Measurements from ENCODE around the gene DYRK2.

Gene DYRK2

GRCh38 chr12:67697443-67697842 is 48.9 kb downstream of the DYRK2 start:
- Histone ChIP-seq H3K18ac (ENCODE audit: low read length) (no peak overlapping the region), H2BK12ac (ENCODE audit: low read length) (no peak overlapping the region), H2BK15ac (ENCODE audit: low read length) (no peak overlapping the region), H3K4ac (ENCODE audit: low read length) (no peak overlapping the region), H3K27ac (replicated peaks; ENCODE audit: low read length) (no peak overlapping the region), H3K79me1 (ENCODE audit: low read depth, low read length) (no peaks in the 10 kb centered on the region), H2BK120ac (ENCODE audit: low read depth, low read length) (no peak overlapping the region), H3K9ac (ENCODE audit: low read depth, low read length, poor library complexity) (no peak overlapping the region), H3K4me3 (ENCODE audit: low read length in 2 of 2) (no peak overlapping the region), H4K91ac (ENCODE audit: low read depth, low read length, poor library complexity) (no peak overlapping the region), H4K8ac (ENCODE audit: low read depth, low read length) (no peak overlapping the region), H3K14ac (ENCODE audit: low read length) (no peak overlapping the region), H3K36me3 (replicated peaks in 1 of 2; ENCODE audit: control insufficient read depth in 2 of 2, insufficient read depth in 2 of 2, low read length in 2 of 2) (no peaks in the 10 kb centered on the region), H2BK5ac (ENCODE audit: low read length) (no peak overlapping the region), H2AK5ac (ENCODE audit: low read depth, low read length) (no peak overlapping the region), H3K9me3 (replicated peaks in 1 of 2; ENCODE audit: control insufficient read depth in 2 of 2, insufficient read depth in 1 of 2, low read depth in 1 of 2, low read length in 2 of 2) (no peaks in the 10 kb centered on the region), H3K27me3 (ENCODE audit: control insufficient read depth in 3 of 3, insufficient read depth in 3 of 3, low read depth in 1 of 3, low read length in 3 of 3) (no peaks in the 10 kb centered on the region), H2AFZ (ENCODE audit: low read length) (peak overlapping the region; percentile 68), H3K4me2 (ENCODE audit: insufficient read depth, low read length, poor library complexity, severe bottlenecking) (no peak overlapping the region), H3K4me1 (ENCODE audit: control insufficient read depth in 2 of 2, insufficient read depth in 1 of 2, low read depth in 1 of 2, low read length in 2 of 2) (peaks cover 0 to 14% of the 10 kb centered on the region in 2 donors), H3K23ac (ENCODE audit: low read depth, low read length, poor library complexity) (no peak overlapping the region)
- no CpG with 5 or more reads among the region's 2 CpGs for WGBS, 2 donors (ENCODE audit: extremely low coverage in 2 of 2, insufficient read length in 2 of 2, insufficient replicate concordance in 1 of 2)
- DNase-seq (ENCODE audit: low spot score): no peak

GRCh38 chr12:67697967-67698366 is 49.4 kb downstream of the DYRK2 start:
- no CpG with 5 or more reads among the region's 2 CpGs for WGBS, 2 donors (ENCODE audit: extremely low coverage in 2 of 2, insufficient read length in 2 of 2, insufficient replicate concordance in 1 of 2)

GRCh38 chr12:67698672-67699581 is 50.4 kb downstream of the DYRK2 start:
- WGBS, 2 donors (ENCODE audit: extremely low coverage in 2 of 2, insufficient read length in 2 of 2, insufficient replicate concordance in 1 of 2): no CpG with 5 or more reads among the region's 6 CpGs
- no peak overlapping the region for H3K4ac ChIP-seq (ENCODE audit: low read length)
- no peak overlapping the region for H2BK12ac ChIP-seq (ENCODE audit: low read length)
- no peaks in the 10 kb centered on the region for H3K36me3 ChIP-seq (replicated peaks in 1 of 2; ENCODE audit: control insufficient read depth in 2 of 2, insufficient read depth in 2 of 2, low read length in 2 of 2)
- H3K27me3 ChIP-seq (ENCODE audit: control insufficient read depth in 3 of 3, insufficient read depth in 3 of 3, low read depth in 1 of 3, low read length in 3 of 3): no peaks in the 10 kb centered on the region
- H4K8ac ChIP-seq (ENCODE audit: low read depth, low read length): no peak overlapping the region
- DNase-seq (ENCODE audit: low spot score): no peak
- no peak overlapping the region for H2BK5ac ChIP-seq (ENCODE audit: low read length)
- no peak overlapping the region for H3K14ac ChIP-seq (ENCODE audit: low read length)
- no peak overlapping the region for H3K9ac ChIP-seq (ENCODE audit: low read depth, low read length, poor library complexity)
- no peak overlapping the region for H2BK15ac ChIP-seq (ENCODE audit: low read length)
- H3K18ac ChIP-seq (ENCODE audit: low read length): no peak overlapping the region
- H3K4me3 ChIP-seq (ENCODE audit: low read length in 2 of 2): no peak overlapping the region
- H2AK5ac ChIP-seq (ENCODE audit: low read depth, low read length): no peak overlapping the region
- no peak overlapping the region for H3K27ac ChIP-seq (replicated peaks; ENCODE audit: low read length)
- no peaks in the 10 kb centered on the region for H3K9me3 ChIP-seq (replicated peaks in 1 of 2; ENCODE audit: control insufficient read depth in 2 of 2, insufficient read depth in 1 of 2, low read depth in 1 of 2, low read length in 2 of 2)
- no peak overlapping the region for H3K23ac ChIP-seq (ENCODE audit: low read depth, low read length, poor library complexity)
- H3K4me1 ChIP-seq (ENCODE audit: control insufficient read depth in 2 of 2, insufficient read depth in 1 of 2, low read depth in 1 of 2, low read length in 2 of 2): peaks cover 0 to 14% of the 10 kb centered on the region in 2 donors
- H2AFZ ChIP-seq (ENCODE audit: low read length): peak overlapping the region; percentile 68
- no peak overlapping the region for H2BK120ac ChIP-seq (ENCODE audit: low read depth, low read length)
- H3K79me1 ChIP-seq (ENCODE audit: low read depth, low read length): no peaks in the 10 kb centered on the region
- H4K91ac ChIP-seq (ENCODE audit: low read depth, low read length, poor library complexity): no peak overlapping the region
- no peak overlapping the region for H3K4me2 ChIP-seq (ENCODE audit: insufficient read depth, low read length, poor library complexity, severe bottlenecking)

More at GRCh38 chr12:67697967-67698366, 49.4 kb downstream of the DYRK2 start:
- no peak overlapping the region for H3K14ac ChIP-seq (ENCODE audit: low read length)
- no peak overlapping the region for H3K9ac ChIP-seq (ENCODE audit: low read depth, low read length, poor library complexity)
- H3K4me3 ChIP-seq (ENCODE audit: low read length in 2 of 2): no peak overlapping the region
- no peak overlapping the region for H3K18ac ChIP-seq (ENCODE audit: low read length)
- no peak for DNase-seq (ENCODE audit: low spot score)
- H2BK5ac ChIP-seq (ENCODE audit: low read length): no peak overlapping the region
- peak overlapping the region; percentile 68 for H2AFZ ChIP-seq (ENCODE audit: low read length)
- no peaks in the 10 kb centered on the region for H3K79me1 ChIP-seq (ENCODE audit: low read depth, low read length)
- no peaks in the 10 kb centered on the region for H3K9me3 ChIP-seq (replicated peaks in 1 of 2; ENCODE audit: control insufficient read depth in 2 of 2, insufficient read depth in 1 of 2, low read depth in 1 of 2, low read length in 2 of 2)
- H2BK15ac ChIP-seq (ENCODE audit: low read length): no peak overlapping the region
- H3K36me3 ChIP-seq (replicated peaks in 1 of 2; ENCODE audit: control insufficient read depth in 2 of 2, insufficient read depth in 2 of 2, low read length in 2 of 2): no peaks in the 10 kb centered on the region
- peaks cover 0 to 14% of the 10 kb centered on the region in 2 donors for H3K4me1 ChIP-seq (ENCODE audit: control insufficient read depth in 2 of 2, insufficient read depth in 1 of 2, low read depth in 1 of 2, low read length in 2 of 2)
- H4K91ac ChIP-seq (ENCODE audit: low read depth, low read length, poor library complexity): no peak overlapping the region
- no peak overlapping the region for H3K23ac ChIP-seq (ENCODE audit: low read depth, low read length, poor library complexity)
- no peaks in the 10 kb centered on the region for H3K27me3 ChIP-seq (ENCODE audit: control insufficient read depth in 3 of 3, insufficient read depth in 3 of 3, low read depth in 1 of 3, low read length in 3 of 3)
- no peak overlapping the region for H2BK120ac ChIP-seq (ENCODE audit: low read depth, low read length)
- H3K4me2 ChIP-seq (ENCODE audit: insufficient read depth, low read length, poor library complexity, severe bottlenecking): no peak overlapping the region
- H3K4ac ChIP-seq (ENCODE audit: low read length): no peak overlapping the region
- no peak overlapping the region for H3K27ac ChIP-seq (replicated peaks; ENCODE audit: low read length)
- H2AK5ac ChIP-seq (ENCODE audit: low read depth, low read length): no peak overlapping the region
- no peak overlapping the region for H4K8ac ChIP-seq (ENCODE audit: low read depth, low read length)
- H2BK12ac ChIP-seq (ENCODE audit: low read length): no peak overlapping the region

GRCh38 chr12:67701121-67701520 is 52.6 kb downstream of the DYRK2 start:
- Histone ChIP-seq H2BK12ac (ENCODE audit: low read length) (no peak overlapping the region), H3K23ac (ENCODE audit: low read depth, low read length, poor library complexity) (no peak overlapping the region), H3K36me3 (replicated peaks in 1 of 2; ENCODE audit: control insufficient read depth in 2 of 2, insufficient read depth in 2 of 2, low read length in 2 of 2) (no peaks in the 10 kb centered on the region), H3K27me3 (ENCODE audit: control insufficient read depth in 3 of 3, insufficient read depth in 3 of 3, low read depth in 1 of 3, low read length in 3 of 3) (no peaks in the 10 kb centered on the region), H2AFZ (ENCODE audit: low read length) (no peak overlapping the region), H2BK120ac (ENCODE audit: low read depth, low read length) (no peak overlapping the region), H4K8ac (ENCODE audit: low read depth, low read length) (no peak overlapping the region), H3K9me3 (replicated peaks in 1 of 2; ENCODE audit: control insufficient read depth in 2 of 2, insufficient read depth in 1 of 2, low read depth in 1 of 2, low read length in 2 of 2) (no peaks in the 10 kb centered on the region), H4K91ac (ENCODE audit: low read depth, low read length, poor library complexity) (no peak overlapping the region), H3K4me3 (ENCODE audit: low read length in 2 of 2) (no peak overlapping the region), H3K4me1 (ENCODE audit: control insufficient read depth in 2 of 2, insufficient read depth in 1 of 2, low read depth in 1 of 2, low read length in 2 of 2) (peaks cover 0 to 14% of the 10 kb centered on the region in 2 donors), H2BK15ac (ENCODE audit: low read length) (no peak overlapping the region), H2AK5ac (ENCODE audit: low read depth, low read length) (no peak overlapping the region), H3K9ac (ENCODE audit: low read depth, low read length, poor library complexity) (no peak overlapping the region), H3K27ac (replicated peaks; ENCODE audit: low read length) (no peak overlapping the region), H3K4ac (ENCODE audit: low read length) (no peak overlapping the region), H3K4me2 (ENCODE audit: insufficient read depth, low read length, poor library complexity, severe bottlenecking) (no peak overlapping the region), H3K14ac (ENCODE audit: low read length) (no peak overlapping the region), H3K79me1 (ENCODE audit: low read depth, low read length) (no peaks in the 10 kb centered on the region), H2BK5ac (ENCODE audit: low read length) (no peak overlapping the region), H3K18ac (ENCODE audit: low read length) (no peak overlapping the region)
- DNase-seq (ENCODE audit: low spot score): no peak
- no CpG with 5 or more reads among the region's 2 CpGs for WGBS, 2 donors (ENCODE audit: extremely low coverage in 2 of 2, insufficient read length in 2 of 2, insufficient replicate concordance in 1 of 2)
